Activated CD8-positive, alpha-beta T cell treated with anti-CD3 and anti-CD28 coated beads for 36 hours (primary cell): ENCODE results near the gene AGPAT2. TPM values are rescaled to one million over a fixed set of nuclear protein-coding genes. Genes with fewer than 3 reads are reported as not detected.

ENCODE experiments used
- ATAC-seq: fragments of 200-7000 bp; cut with Tn5 transposase; one replicate; pipeline ENCODE4 v1.10.0; 2021; ENCODE audit warnings: mild to moderate bottlenecking, moderate library complexity
- CTCF ChIA-PET: fragments of 350-600 bp; sonication (Branson Sonifier 250); formaldehyde crosslinking; loops from one replicate; lab custom pipeline; 2021; ENCODE audit warnings: antibody characterized with exemption; lab: Charles Lee
- POLR2A ChIA-PET: fragments of 350-600 bp; sonication (Branson Sonifier 250); formaldehyde crosslinking; loops from one replicate; lab custom pipeline; 2021; ENCODE audit warnings: antibody characterized with exemption; lab: Charles Lee
- DNase-seq: peaks from one replicate; pipeline ENCODE4 v3.0.0-alpha.2; 2020
- H3K27ac Mint-ChIP-seq: one replicate; pipeline ENCODE4 v1.8.0; 2021; ENCODE audit warnings: mild to moderate bottlenecking, mixed read lengths
- H3K27me3 Mint-ChIP-seq: one replicate; pipeline ENCODE4 v1.8.0; 2021; ENCODE audit warnings: mixed read lengths
- H3K36me3 Mint-ChIP-seq: one replicate; pipeline ENCODE4 v1.8.0; 2021; ENCODE audit warnings: low read depth, mixed read lengths
- H3K4me1 Mint-ChIP-seq: one replicate; pipeline ENCODE4 v1.8.0; 2021; ENCODE audit warnings: low read depth, mixed read lengths
- H3K4me3 Mint-ChIP-seq: one replicate; pipeline ENCODE4 v1.8.0; 2021; ENCODE audit warnings: mild to moderate bottlenecking, moderate library complexity, mixed read lengths
- H3K9me3 Mint-ChIP-seq: one replicate; pipeline ENCODE4 v1.8.0; 2021; ENCODE audit warnings: mixed read lengths
- intact Hi-C: fragments of 100-400 bp; cut with micrococcal nuclease; formaldehyde crosslinking; loops from one replicate; pipeline ENCODE4 v1.10.0; 2022
- total RNA-seq, 2 experiments: library from RNA; stranded (reverse); gene quantifications; one replicate each; pipeline ENCODE4 v1.2.3, GENCODE V29; 2021
- TF ChIP-seq, protein P1 (sequence below): fragments of 200-600 bp; IDR thresholded peaks from one replicate; pipeline ENCODE4 v1.8.0; 2022; ENCODE audit warnings: antibody characterized with exemption, mild to moderate bottlenecking

AGPAT2 gene
- total RNA-seq, 2 experiments from 2014 or later = 11.3 to 11.8 TPM

DNA sequence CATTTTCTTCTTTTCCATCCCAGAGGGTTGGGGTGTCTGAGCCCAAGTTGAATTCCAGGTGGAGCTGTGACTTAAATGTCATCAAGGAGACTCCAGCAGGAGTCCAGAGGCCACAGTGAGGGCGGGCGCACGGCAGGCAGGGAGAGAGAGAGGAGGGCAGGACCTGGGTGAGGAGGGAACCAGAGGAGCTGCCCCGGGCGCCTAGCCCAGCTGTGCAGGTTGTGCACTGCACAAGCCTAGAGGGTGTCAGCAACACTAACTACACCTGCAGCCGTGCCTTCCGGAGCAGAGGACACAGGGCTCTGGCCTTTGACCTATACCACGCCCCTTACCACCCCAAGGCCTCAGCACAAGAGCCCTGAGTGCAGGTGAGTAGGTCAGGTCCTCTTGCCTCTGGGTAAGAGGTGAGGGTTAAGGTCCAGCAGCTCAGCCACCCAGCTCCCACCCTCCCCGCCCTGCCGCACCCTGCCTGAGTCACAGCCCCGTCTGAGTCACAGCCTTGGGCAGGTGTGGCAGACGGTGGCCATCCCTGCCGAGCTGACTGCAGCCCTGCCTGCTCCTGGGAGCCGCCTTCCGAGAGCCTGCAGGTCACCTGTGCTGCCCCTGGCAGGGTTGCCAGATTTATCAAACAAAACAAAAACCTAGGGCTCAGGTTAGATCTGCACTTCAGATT lies 6.4 kb upstream of the AGPAT2 start:
- Mint-ChIP-seq H3K27me3 (peaks cover 4% of the 10 kb centered on the region), H3K4me3 (no peak overlapping the region), H3K36me3 (no peaks in the 10 kb centered on the region), H3K9me3 (no peaks in the 10 kb centered on the region), H3K4me1 (peaks cover 5% of the 10 kb centered on the region), H3K27ac (no peak overlapping the region)
- CTCF ChIA-PET = interaction anchor here (0.9 to 1.9 kb wide), 4 partner anchors 17 to 209 kb away, joined by 3 to 8 read pairs (median 4); no protein-coding TSS in a partner anchor
- intact Hi-C loops = no loop called here
- DNase-seq (peak; percentile 41), ATAC-seq (peak; percentile 50)
- TF ChIP-seq, protein P1, sequence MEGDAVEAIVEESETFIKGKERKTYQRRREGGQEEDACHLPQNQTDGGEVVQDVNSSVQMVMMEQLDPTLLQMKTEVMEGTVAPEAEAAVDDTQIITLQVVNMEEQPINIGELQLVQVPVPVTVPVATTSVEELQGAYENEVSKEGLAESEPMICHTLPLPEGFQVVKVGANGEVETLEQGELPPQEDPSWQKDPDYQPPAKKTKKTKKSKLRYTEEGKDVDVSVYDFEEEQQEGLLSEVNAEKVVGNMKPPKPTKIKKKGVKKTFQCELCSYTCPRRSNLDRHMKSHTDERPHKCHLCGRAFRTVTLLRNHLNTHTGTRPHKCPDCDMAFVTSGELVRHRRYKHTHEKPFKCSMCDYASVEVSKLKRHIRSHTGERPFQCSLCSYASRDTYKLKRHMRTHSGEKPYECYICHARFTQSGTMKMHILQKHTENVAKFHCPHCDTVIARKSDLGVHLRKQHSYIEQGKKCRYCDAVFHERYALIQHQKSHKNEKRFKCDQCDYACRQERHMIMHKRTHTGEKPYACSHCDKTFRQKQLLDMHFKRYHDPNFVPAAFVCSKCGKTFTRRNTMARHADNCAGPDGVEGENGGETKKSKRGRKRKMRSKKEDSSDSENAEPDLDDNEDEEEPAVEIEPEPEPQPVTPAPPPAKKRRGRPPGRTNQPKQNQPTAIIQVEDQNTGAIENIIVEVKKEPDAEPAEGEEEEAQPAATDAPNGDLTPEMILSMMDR = no peak
- POLR2A ChIA-PET = interaction anchor here (1.4 kb wide), 1 partner anchor 33 kb away, joined by 4 read pairs; no protein-coding TSS in a partner anchor

DNA sequence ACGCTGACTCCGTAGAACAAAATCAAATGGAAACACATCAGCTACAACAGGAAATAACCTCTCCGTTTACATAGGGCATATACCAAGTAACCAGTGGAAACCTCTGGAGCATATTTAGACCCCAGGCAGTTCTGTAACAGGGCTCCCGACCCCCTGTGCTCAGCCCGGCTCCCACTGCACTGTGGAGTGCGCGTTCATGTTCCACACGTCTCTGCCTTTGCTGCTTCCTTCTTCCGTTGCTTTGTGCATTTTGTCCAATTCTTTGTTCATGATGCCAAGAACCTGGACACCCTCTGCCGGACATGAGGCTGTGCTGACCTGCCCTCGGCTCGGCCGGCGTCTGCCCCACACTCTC lies 5.9 kb upstream of the AGPAT2 start:
- TF ChIP-seq, protein P1 = no peak
- H3K36me3 Mint-ChIP-seq = no peaks in the 10 kb centered on the region
- no peaks in the 10 kb centered on the region for H3K9me3 Mint-ChIP-seq
- no peak for ATAC-seq
- intact Hi-C loops = no loop called here
- CTCF ChIA-PET = no interaction called here
- peaks cover 5% of the 10 kb centered on the region for H3K4me1 Mint-ChIP-seq
- DNase-seq = no peak
- no peak overlapping the region for H3K27ac Mint-ChIP-seq
- H3K4me3 Mint-ChIP-seq = no peak overlapping the region
- POLR2A ChIA-PET = interaction anchor here (1.4 kb wide), 1 partner anchor 34 kb away, joined by 4 read pairs; no protein-coding TSS in a partner anchor
- peaks cover 3% of the 10 kb centered on the region for H3K27me3 Mint-ChIP-seq

DNA sequence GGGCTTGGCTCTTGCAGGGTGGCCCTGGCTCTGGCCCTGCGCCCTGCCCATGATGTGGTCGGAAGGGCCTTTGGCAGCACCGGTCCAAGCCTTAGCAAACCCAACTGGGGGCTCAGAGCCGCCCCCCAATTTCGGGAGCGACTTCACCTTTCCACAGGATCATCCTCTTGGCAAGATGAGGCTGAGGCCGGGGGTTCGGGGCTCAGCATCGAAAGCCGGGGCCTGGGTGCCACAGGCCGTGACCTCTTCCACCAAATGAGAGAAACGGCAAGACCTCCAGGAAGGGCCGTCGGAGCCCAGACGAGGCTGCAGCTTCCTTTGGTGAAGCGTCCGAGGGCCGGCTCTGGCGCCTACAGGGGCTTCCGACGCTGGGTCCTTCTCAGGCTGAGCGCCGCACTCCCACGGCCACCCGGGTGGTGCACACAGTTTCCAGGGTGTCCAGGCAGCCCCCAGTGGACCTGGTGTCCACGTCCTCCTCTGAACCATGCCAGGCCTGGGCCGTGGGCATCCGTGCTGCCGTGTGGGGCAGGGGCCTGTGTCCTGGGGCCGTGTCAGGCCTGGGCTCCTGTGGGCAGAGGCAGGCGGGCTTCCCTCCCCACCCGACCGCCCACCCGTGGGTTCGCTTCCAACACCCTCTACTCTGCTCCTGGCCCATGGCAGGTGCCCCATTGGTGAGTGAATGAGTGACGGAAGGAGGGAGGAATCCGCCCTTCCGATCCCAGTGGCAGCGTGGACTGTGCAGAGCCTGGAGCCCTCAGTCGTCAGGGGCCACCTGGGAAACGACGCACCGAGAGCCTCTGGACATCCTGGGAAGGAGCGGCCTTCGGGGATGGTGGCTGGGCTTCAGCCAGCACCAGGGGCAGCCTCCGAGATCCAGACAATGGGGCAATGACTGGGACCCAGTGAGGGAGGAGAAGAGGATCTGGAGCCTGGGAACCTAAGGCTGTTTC lies 5.2 kb upstream of the AGPAT2 start:
- no peak overlapping the region for H3K27ac Mint-ChIP-seq
- TF ChIP-seq, protein P1 = no peak
- ATAC-seq (no peak), DNase-seq (no peak)
- peaks cover 2% of the 10 kb centered on the region for H3K27me3 Mint-ChIP-seq
- intact Hi-C loops = no loop called here
- H3K36me3 Mint-ChIP-seq = no peaks in the 10 kb centered on the region
- POLR2A ChIA-PET = interaction anchor here (1.4 kb wide), 1 partner anchor 34 kb away, joined by 4 read pairs; no protein-coding TSS in a partner anchor
- no peaks in the 10 kb centered on the region for H3K9me3 Mint-ChIP-seq
- no peak overlapping the region for H3K4me3 Mint-ChIP-seq
- CTCF ChIA-PET = no interaction called here
- H3K4me1 Mint-ChIP-seq = peaks cover 4% of the 10 kb centered on the region

DNA sequence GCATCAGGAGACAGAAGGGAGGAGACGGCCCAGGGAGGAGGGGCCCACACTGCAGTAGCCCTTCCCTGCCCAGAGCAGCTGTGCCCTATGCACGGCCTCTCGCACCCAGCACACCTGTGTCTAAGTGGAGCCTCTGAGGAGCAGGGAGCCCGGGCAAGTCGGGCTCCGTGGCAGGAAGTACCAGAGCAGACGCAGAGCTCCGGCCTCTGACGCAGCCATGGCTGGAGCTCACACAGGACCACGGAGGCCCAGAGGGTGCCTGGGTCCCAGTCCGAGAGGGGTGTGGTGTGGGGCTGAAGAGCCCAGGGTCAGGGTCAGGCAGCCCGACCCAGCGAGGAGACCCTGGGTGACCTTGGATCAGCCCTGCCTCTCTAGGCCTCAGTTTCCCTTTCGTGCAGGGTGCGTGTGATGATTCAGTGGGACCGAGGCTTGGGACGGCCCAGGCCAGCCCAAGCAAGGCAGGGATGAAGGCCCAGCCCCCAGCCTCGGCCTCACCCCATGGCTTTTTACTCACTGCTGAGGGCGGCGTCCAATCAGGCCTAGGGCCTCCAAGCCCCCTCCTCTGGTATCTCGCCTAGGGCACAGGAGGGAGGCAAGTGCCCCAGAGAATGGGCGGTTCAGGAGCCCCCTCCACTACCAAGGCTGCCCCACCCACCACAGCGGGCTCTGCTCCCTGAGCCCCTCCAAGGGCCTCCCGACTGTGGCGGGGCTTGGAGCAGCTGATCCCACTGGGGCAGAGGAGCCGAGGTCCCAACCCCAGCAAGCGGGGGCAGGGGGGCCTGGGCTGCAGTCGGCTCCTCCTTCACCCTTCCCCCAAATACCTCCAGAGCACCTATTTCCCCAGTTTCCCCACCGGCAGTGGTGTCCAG lies 4.3 kb upstream of the AGPAT2 start:
- intact Hi-C loops = no loop called here
- H3K4me3 Mint-ChIP-seq = no peak overlapping the region
- ChIA-PET POLR2A (no interaction called here), CTCF (no interaction called here)
- no peaks in the 10 kb centered on the region for H3K27me3 Mint-ChIP-seq
- no peaks in the 10 kb centered on the region for H3K4me1 Mint-ChIP-seq
- no peak for DNase-seq
- no peaks in the 10 kb centered on the region for H3K36me3 Mint-ChIP-seq
- H3K27ac Mint-ChIP-seq = no peak overlapping the region
- no peaks in the 10 kb centered on the region for H3K9me3 Mint-ChIP-seq
- ATAC-seq = no peak
- TF ChIP-seq, protein P1 = no peak
